HG03196 (cell line): Measurements from ENCODE around the gene NFIB.

Experiments
- ATAC-seq: cut with Tn5 transposase; IDR thresholded peaks from one replicate; pipeline ENCODE4 v1.9.1; 2021; ENCODE audit not compliant: unreplicated experiment

Gene NFIB

DNA sequence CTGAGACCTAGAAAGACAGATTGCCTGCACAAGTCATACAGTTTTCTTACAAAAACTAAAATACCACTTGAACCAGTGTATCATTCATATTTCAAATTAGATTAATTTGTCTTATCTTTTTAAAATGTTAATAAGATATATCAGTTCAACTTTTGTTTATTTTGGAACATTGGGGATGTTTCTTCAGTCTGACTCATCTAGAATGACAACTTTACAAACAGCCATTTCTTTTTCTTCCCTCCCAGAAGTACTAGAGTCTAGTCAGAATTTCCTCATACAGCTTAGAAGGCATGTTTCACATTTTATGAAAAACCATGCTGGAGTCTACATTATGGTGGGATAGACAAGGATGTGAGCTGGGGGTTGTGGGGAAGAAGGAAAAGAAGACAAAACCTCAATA is 262.5 kb downstream of the NFIB start:
- no peak for ATAC-seq

DNA sequence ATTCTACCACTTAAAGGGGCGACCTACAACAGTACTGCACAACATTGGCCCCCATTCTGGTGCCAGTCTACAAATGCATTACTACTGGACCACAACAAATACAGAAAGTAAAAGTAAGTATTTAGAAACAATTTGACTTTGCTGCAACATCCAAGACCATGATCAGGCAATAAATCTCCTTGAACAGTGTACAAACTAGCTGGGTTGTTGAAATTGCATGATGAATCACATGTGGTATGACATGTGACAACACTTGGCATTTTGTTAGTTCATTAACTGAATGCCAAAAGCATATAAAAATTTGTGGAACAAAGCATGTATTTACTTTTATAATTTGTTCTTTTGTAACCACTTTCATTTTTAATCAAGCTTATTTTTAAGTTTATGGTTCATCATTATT is 270.5 kb downstream of the NFIB start:
- ATAC-seq: no peak

GRCh38 chr9:14037331-14037730 is 276.6 kb downstream of the NFIB start:
- ATAC-seq: no peak

DNA sequence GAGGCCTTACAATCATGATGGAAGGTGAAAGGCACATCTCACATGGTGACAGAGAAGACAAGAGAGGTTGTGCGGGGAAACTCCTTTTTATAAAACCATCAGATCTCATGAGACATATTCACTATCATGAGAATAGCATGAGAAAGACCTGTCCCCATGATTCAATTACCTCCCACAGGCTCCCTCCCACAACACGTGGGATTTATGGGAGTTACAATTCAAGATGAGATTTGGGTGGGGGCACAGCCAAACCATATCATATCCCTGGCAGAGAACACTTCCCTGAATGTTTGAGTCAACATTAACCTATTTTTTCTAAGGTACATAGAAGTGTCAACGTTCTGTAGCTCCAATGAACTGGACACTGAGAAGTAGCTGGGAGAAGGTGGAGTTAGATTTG is 280.9 kb downstream of the NFIB start:
- ATAC-seq: no peak
